Mucosa of gallbladder (tissue), 1 donor: Measurements from ENCODE around the gene MOV10. TPM values are rescaled to one million over a fixed set of nuclear protein-coding genes. Genes with fewer than 3 reads are reported as not detected.
"Not testable (repeated sequence)": the region's sequence is repeated elsewhere in the genome, so short reads cannot be mapped to it uniquely, and the experiment has no call there.

ENCODE experiments used
- DNase-seq: peaks from one replicate; pipeline ENCODE4 v3.0.0-alpha.2; 2020; ENCODE audit warnings: low spot score
- total RNA-seq: library from RNA; stranded (reverse); gene quantifications from one replicate; pipeline ENCODE4 v1.2.1, GENCODE V29; 2021
- donor health status: DM: no; HTN: no; CAD: no.

Gene MOV10
- 85.7 TPM for total RNA-seq

- DNase-seq = peak; percentile 64
Observed at GRCh38 chr1:112674440-112674985, at the start of gene MOV10. Gene MOV10 (plus strand): TSS chr1:112674659. CDS start chr1:112674913, 254 bp downstream.

GRCh38 chr1:112625696-112626095 lies 48.8 kb upstream of the MOV10 start:
- DNase-seq = peak; percentile 25

- DNase-seq = no peak
Observed at GRCh38 chr1:112626193-112626592, 48.3 kb upstream of the MOV10 start.

GRCh38 chr1:112626887-112627286 lies 47.6 kb upstream of the MOV10 start:
- no peak for DNase-seq

GRCh38 chr1:112628516-112628915 lies 45.9 kb upstream of the MOV10 start:
- no peak for DNase-seq

GRCh38 chr1:112629256-112629655 lies 45.2 kb upstream of the MOV10 start:
- no peak for DNase-seq

- DNase-seq = no peak
Observed at GRCh38 chr1:112633628-112634027, 40.8 kb upstream of the MOV10 start.

GRCh38 chr1:112634367-112634766 lies 40.1 kb upstream of the MOV10 start:
- no peak for DNase-seq

- DNase-seq = no peak
Observed at GRCh38 chr1:112636056-112636455, 38.4 kb upstream of the MOV10 start.

GRCh38 chr1:112636597-112637253 lies 37.7 kb upstream of the MOV10 start:
- DNase-seq = no peak

GRCh38 chr1:112637254-112638109 lies 37.0 kb upstream of the MOV10 start:
- no peak for DNase-seq

GRCh38 chr1:112638110-112638428 lies 36.4 kb upstream of the MOV10 start:
- no peak for DNase-seq

- DNase-seq = not testable (repeated sequence)
Observed at GRCh38 chr1:112640437-112640836, 34.0 kb upstream of the MOV10 start.

- DNase-seq = no peak
Observed at GRCh38 chr1:112643080-112643479, 31.4 kb upstream of the MOV10 start.

GRCh38 chr1:112646225-112646624 lies 28.2 kb upstream of the MOV10 start:
- DNase-seq = no peak

GRCh38 chr1:112651205-112651604 lies 23.3 kb upstream of the MOV10 start:
- DNase-seq = no peak

- no peak for DNase-seq
Observed at GRCh38 chr1:112665857-112666256, 8.6 kb upstream of the MOV10 start.

- no peak for DNase-seq
Observed at GRCh38 chr1:112666946-112667345, 7.5 kb upstream of the MOV10 start.

GRCh38 chr1:112672009-112672408 lies 2.5 kb upstream of the MOV10 start:
- DNase-seq = no peak

GRCh38 chr1:112672842-112673241 lies 1.6 kb upstream of the MOV10 start:
- no peak for DNase-seq

GRCh38 chr1:112673592-112674439 lies 643 bp upstream of the MOV10 start:
- no peak for DNase-seq
